Measurements from ENCODE around the gene GFRA1. TPM values are rescaled to one million over a fixed set of nuclear protein-coding genes. Genes with fewer than 3 reads are reported as not detected.

GFRA1 gene
- total RNA-seq, 2 donors from 2014 or later = 1.6 to 3.1 TPM

DNA sequence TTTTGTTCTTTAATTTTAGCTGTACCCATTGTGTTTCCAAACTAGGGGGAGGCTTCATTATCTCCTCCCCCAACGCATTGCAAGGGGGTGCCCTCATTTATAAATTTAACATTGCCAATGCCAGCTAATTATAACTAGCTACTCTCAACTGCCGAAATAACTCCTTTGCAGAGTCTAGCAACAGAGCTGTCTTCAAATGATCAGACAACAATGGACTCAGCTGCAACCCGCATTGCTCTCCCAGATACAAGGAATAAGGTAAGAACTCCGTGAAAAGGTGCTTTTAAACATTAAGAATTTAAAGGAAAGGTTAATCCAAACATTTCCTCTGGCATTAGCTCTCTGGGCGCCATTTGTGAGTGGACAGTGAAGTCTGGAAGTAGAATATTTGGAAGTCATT is 116.2 kb downstream of the GFRA1 start:
- H3K4me3 ChIP-seq (ENCODE audit: low read length) = no peak overlapping the region
- no peaks in the 10 kb centered on the region for H3K4me1 Mint-ChIP-seq
- TF ChIP-seq CTCF (conservative IDR thresholded peaks at IDR 0.05) = no peak
- H3K9me3 Mint-ChIP-seq = no peaks in the 10 kb centered on the region
- H3K9me3 ChIP-seq (ENCODE audit: control insufficient read depth, low read length) = no peaks in the 10 kb centered on the region
- H3K4me1 ChIP-seq (ENCODE audit: control insufficient read depth, insufficient read depth, low read length) = no peaks in the 10 kb centered on the region
- H3K36me3 ChIP-seq (ENCODE audit: control insufficient read depth, insufficient read depth, low read length) = no peaks in the 10 kb centered on the region
- no peak overlapping the region for H3K27ac ChIP-seq (ENCODE audit: low read depth, low read length)
- H3K27me3 Mint-ChIP-seq (ENCODE audit: insufficient read depth) = no peaks in the 10 kb centered on the region
- no peaks in the 10 kb centered on the region for H3K27me3 ChIP-seq (ENCODE audit: control insufficient read depth, insufficient read depth, low read length, poor library complexity, severe bottlenecking)
- H3K27ac Mint-ChIP-seq = no peak overlapping the region
- WGBS, 2 experiments (ENCODE audit: insufficient coverage in 1 of 2, insufficient read length in 1 of 2) = 85 to 92% methylated on average over 4 to 5 of the region's 5 CpGs
- no peak overlapping the region for H3K4me3 Mint-ChIP-seq
- DNase-seq = no peak
- no peak overlapping the region for H3K9ac ChIP-seq (ENCODE audit: extremely low read depth, low read length, poor library complexity, severe bottlenecking)
- no peaks in the 10 kb centered on the region for H3K36me3 Mint-ChIP-seq (ENCODE audit: low read depth)

DNA sequence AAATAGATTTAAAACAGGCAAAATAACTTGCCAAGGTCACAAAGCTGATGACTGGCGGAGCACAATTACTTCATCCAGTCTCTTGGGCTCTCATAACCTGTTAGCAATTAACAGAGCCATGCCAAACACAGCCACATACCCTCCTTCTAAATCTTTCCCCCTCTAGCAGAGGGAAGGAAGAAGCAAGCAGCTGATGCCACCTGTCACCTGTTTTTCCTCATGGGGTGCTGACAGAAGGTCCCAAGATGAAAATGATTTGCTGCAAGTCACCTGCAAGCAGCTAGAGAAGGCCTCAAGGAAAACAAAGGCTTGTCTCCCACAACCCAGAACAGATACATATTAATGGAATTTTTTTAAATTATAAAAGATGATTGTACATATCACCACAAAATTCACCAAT is 117.8 kb downstream of the GFRA1 start:
- no peaks in the 10 kb centered on the region for H3K4me1 ChIP-seq (ENCODE audit: control insufficient read depth, insufficient read depth, low read length)
- no peaks in the 10 kb centered on the region for H3K9me3 Mint-ChIP-seq
- DNase-seq = peak; percentile 10
- no peaks in the 10 kb centered on the region for H3K36me3 Mint-ChIP-seq (ENCODE audit: low read depth)
- H3K27me3 Mint-ChIP-seq (ENCODE audit: insufficient read depth) = no peaks in the 10 kb centered on the region
- no peak overlapping the region for H3K4me3 Mint-ChIP-seq
- TF ChIP-seq CTCF (conservative IDR thresholded peaks at IDR 0.05) = no peak
- H3K9me3 ChIP-seq (ENCODE audit: control insufficient read depth, low read length) = no peaks in the 10 kb centered on the region
- no peaks in the 10 kb centered on the region for H3K36me3 ChIP-seq (ENCODE audit: control insufficient read depth, insufficient read depth, low read length)
- no peak overlapping the region for H3K4me3 ChIP-seq (ENCODE audit: low read length)
- 85 to 100% methylated on average over 1 of the region's 1 CpG for WGBS, 2 experiments (ENCODE audit: insufficient coverage in 1 of 2, insufficient read length in 1 of 2)
- H3K27ac Mint-ChIP-seq = no peak overlapping the region
- no peak overlapping the region for H3K9ac ChIP-seq (ENCODE audit: extremely low read depth, low read length, poor library complexity, severe bottlenecking)
- no peaks in the 10 kb centered on the region for H3K4me1 Mint-ChIP-seq
- H3K27me3 ChIP-seq (ENCODE audit: control insufficient read depth, insufficient read depth, low read length, poor library complexity, severe bottlenecking) = no peaks in the 10 kb centered on the region
- H3K27ac ChIP-seq (ENCODE audit: low read depth, low read length) = no peak overlapping the region

DNA sequence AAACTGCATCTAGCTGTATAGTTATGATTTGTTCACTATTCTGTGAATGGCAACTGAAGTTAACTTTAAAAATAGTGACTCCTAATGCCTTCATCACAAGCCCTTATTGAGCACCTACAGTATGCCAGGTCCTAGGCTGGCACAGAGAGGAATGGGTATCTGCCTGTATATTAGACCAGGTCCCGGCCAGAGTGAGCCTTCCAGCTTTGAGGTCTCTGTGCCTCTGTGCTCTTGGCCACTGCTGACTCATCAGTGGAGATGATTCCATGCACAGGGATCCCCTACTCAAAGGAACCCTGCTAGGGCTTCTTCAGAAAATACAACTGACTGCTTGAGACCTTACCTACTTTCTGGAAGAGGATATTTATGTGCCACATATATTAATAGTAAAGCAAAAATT is 118.4 kb downstream of the GFRA1 start:
- Histone ChIP-seq H3K27me3 (ENCODE audit: control insufficient read depth, insufficient read depth, low read length, poor library complexity, severe bottlenecking) (no peaks in the 10 kb centered on the region), H3K27ac (ENCODE audit: low read depth, low read length) (no peak overlapping the region), H3K4me3 (ENCODE audit: low read length) (no peak overlapping the region), H3K9ac (ENCODE audit: extremely low read depth, low read length, poor library complexity, severe bottlenecking) (no peak overlapping the region), H3K9me3 (ENCODE audit: control insufficient read depth, low read length) (no peaks in the 10 kb centered on the region), H3K4me1 (ENCODE audit: control insufficient read depth, insufficient read depth, low read length) (no peaks in the 10 kb centered on the region), H3K36me3 (ENCODE audit: control insufficient read depth, insufficient read depth, low read length) (no peaks in the 10 kb centered on the region)
- Mint-ChIP-seq H3K4me3 (no peak overlapping the region), H3K27ac (no peak overlapping the region), H3K4me1 (no peaks in the 10 kb centered on the region), H3K36me3 (ENCODE audit: low read depth) (no peaks in the 10 kb centered on the region), H3K27me3 (ENCODE audit: insufficient read depth) (no peaks in the 10 kb centered on the region), H3K9me3 (no peaks in the 10 kb centered on the region)
- peak; percentile 17 for DNase-seq
- no peak for TF ChIP-seq CTCF (conservative IDR thresholded peaks at IDR 0.05)
- WGBS, 2 experiments (ENCODE audit: insufficient coverage in 1 of 2, insufficient read length in 1 of 2) = 86% methylated on average over 1 of the region's 1 CpG; no CpG with 5 or more reads in 1 of the 2 experiments
